Heart left ventricle (tissue), 16 donors: ENCODE results near the gene HHIPL1. TPM values are rescaled to one million over a fixed set of nuclear protein-coding genes. Genes with fewer than 3 reads are reported as not detected.
A peak's percentile ranks its signal among the peaks of the same experiment; 100 is the strongest.

ENCODE experiments used
- ATAC-seq, 4 donors: fragments of 200-7000 bp; cut with Tn5 transposase; one replicate each; pipeline ENCODE4 v1.9.1; 2020 to 2022; ENCODE audit warnings: moderate library complexity in 4 of 4, mild to moderate bottlenecking in 3 of 4, moderate number of reproducible peaks in 1 of 4
- DNase-seq, 5 donors: peaks; one replicate each; pipeline ENCODE4 v3.0.0-alpha.2; 2020
- H3K27ac ChIP-seq, 12 donors: fragments of 200-600 bp; sonication (generic) in 4 of 12; one replicate each; pipeline versions ENCODE4 v1.5.0 to v1.8.0; 2016 to 2022; ENCODE audit warnings: mild to moderate bottlenecking in 2 of 12
- H3K27me3 ChIP-seq, 9 donors: fragments of 200-600 bp; sonication (generic) in 2 of 9; one replicate each; pipeline versions ENCODE4 v1.5.1 to v1.8.0; 2016 to 2022; ENCODE audit warnings: mild to moderate bottlenecking in 3 of 9
- H3K36me3 ChIP-seq, 9 donors: fragments of 200-600 bp; sonication (generic) in 2 of 9; one replicate each; pipeline versions ENCODE4 v1.5.0 to v1.8.0; 2018 to 2022; ENCODE audit warnings: mild to moderate bottlenecking in 2 of 9
- H3K4me1 ChIP-seq, 12 donors: fragments of 200-600 bp; sonication (generic) in 4 of 12; one replicate each; pipeline versions ENCODE4 v1.5.0 to v1.8.0; 2016 to 2022; ENCODE audit warnings: mild to moderate bottlenecking in 3 of 12
- H3K4me3 ChIP-seq, 12 donors: fragments of 200-600 bp; sonication (generic) in 4 of 12; one replicate each; pipeline versions ENCODE4 v1.5.0 to v1.8.0; 2017 to 2022; ENCODE audit warnings: mild to moderate bottlenecking in 9 of 12, moderate library complexity in 4 of 12
- H3K9me3 ChIP-seq, 12 donors: fragments of 200-600 bp; sonication (generic) in 4 of 12; one replicate each; pipeline versions ENCODE4 v1.5.0 to v1.8.0; 2016 to 2022; ENCODE audit warnings: mild to moderate bottlenecking in 1 of 12
- POLR2A ChIP-seq, 2 donors: fragments of 450-650 bp; IDR thresholded peaks; one replicate each; pipeline ENCODE4 v1.6.1; 2017; ENCODE audit warnings: antibody characterized with exemption in 2 of 2, mild to moderate bottlenecking in 2 of 2, moderate library complexity in 2 of 2
- WGBS, 4 donors: extraction: QIAGEN DNeasy Blood & Tissue Kit in 2 of 4; methylation state at CpG; one replicate each; pipeline versions ENCODE4 v1.1.5 to v1.1.7; 2013 to 2018; 5-methylcytosine and 5-hydroxymethylcytosine counted together
- intact Hi-C, 10 donors: fragments of 100-400 bp; cut with DNase I; formaldehyde crosslinking; loops; one replicate each; pipeline versions ENCODE4 v1.11.1 to v1.14.2; 2022
- polyA plus RNA-seq, 2 donors: library from polyadenylated mRNA; stranded (reverse); fragments of 200-250 nt; gene quantifications; one replicate each; pipeline ENCODE4 v1.2.3, GENCODE V29; 2013
- total RNA-seq, 9 donors: library from RNA; depleted of rRNA in 2 of 9; stranded (reverse); fragments of >200 nt in 2 of 9; fragmentation: NEBNext Ultra II Directional in 3 of 9; extraction: Animal tissue kit (Norgen Biotek cat#: 25700) in 3 of 9; gene quantifications; one replicate each; pipeline versions ENCODE4 v1.1.0 to v1.2.4, GENCODE V29; 2016 to 2023
- TF ChIP-seq, protein P1 (sequence below), 12 donors: fragments of 200-600 bp; sonication (generic) in 4 of 12; IDR thresholded peaks; one replicate each; pipeline versions ENCODE4 v1.5.0 to v1.8.0; 2018 to 2022; ENCODE audit warnings: antibody characterized with exemption in 12 of 12, mild to moderate bottlenecking in 5 of 12
- donor health status: ischemic (EF 13 %, LVEDD 7.1; RV severe dilation, severe dysfunction).
- donor health status: healthy with polysubstance abuse.
- donor health status: DM: no; HTN: yes; CAD: no.
- donor health status: DM: no; HTN: no; CAD: no.
- donor health status: ischemic (EF 25% LVEDD 6.9; RV normal size, moderate dysfunction).
- donor health status: ischemic (EF 25% LVEDD 5.7; RV mildly dilated, moderate dysfunction).
- donor health status: healthy.
- donor health status: DM: yes; HTN: yes; CAD: no.
- donor health status: ischemic (EF 35%, LVEDD 5.7; RV mildly dilated, moderate dysfunction).
- donor health status: nonischemic (EF 11% LVEDD 7.7; RV severe dilation, severe dysfunction).
- donor health status: DM: yes; HTN: yes; CAD: no.
- donor health status: PGD.
- donor health status: ischemic (EF 29% LVEDD 5.4; RV normal size, mild dysfunction).
- donor health status: nonischemic (EF 23%, LVEDD 6.1; RV moderate dilation, normal function).

The HHIPL1 gene
- total and polyA plus RNA-seq, 11 donors = 0.34 to 3.1 (median 1.1) TPM

DNA sequence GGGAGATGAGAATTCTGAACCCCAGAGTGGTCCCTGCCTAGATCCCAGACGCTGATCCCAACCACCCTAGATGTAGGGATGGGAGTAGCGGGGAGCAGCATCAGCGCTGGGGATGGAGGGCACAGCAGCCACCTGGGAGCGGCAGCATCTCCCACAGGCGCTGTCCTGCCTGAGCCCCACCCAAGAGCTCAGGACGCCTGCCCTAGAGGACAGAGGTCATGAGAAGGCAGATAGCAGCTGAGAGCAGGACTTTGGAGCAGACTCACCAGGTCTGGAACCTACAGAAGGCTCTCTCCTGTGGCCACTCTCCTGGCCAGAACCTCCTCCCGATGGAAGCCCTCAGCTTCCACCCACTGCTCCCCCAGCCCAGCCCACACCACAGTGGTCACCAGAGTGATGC is 48.2 kb upstream of the HHIPL1 start:
- H3K9me3 ChIP-seq = no peaks in the 10 kb centered on the region
- peak overlapping the region in 11 of 12 donors; percentile 56 to 81 (median 71) for H3K27ac ChIP-seq
- intact Hi-C loops = no loop called here
- TF ChIP-seq POLR2A (IDR thresholded peaks at IDR 0.05) = no peak
- TF ChIP-seq, protein P1, sequence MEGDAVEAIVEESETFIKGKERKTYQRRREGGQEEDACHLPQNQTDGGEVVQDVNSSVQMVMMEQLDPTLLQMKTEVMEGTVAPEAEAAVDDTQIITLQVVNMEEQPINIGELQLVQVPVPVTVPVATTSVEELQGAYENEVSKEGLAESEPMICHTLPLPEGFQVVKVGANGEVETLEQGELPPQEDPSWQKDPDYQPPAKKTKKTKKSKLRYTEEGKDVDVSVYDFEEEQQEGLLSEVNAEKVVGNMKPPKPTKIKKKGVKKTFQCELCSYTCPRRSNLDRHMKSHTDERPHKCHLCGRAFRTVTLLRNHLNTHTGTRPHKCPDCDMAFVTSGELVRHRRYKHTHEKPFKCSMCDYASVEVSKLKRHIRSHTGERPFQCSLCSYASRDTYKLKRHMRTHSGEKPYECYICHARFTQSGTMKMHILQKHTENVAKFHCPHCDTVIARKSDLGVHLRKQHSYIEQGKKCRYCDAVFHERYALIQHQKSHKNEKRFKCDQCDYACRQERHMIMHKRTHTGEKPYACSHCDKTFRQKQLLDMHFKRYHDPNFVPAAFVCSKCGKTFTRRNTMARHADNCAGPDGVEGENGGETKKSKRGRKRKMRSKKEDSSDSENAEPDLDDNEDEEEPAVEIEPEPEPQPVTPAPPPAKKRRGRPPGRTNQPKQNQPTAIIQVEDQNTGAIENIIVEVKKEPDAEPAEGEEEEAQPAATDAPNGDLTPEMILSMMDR (IDR thresholded peaks at IDR 0.05) = no peak
- no peaks in the 10 kb centered on the region for H3K36me3 ChIP-seq
- ATAC-seq (no peak), DNase-seq (no peak)
- peaks cover 23 to 99% (median 85%) of the 10 kb centered on the region in 12 donors for H3K4me1 ChIP-seq
- H3K27me3 ChIP-seq = no peaks in the 10 kb centered on the region
- 85 to 100% (median 91%) methylated on average over 6 to 7 of the region's 7 CpGs for WGBS, 4 donors
- H3K4me3 ChIP-seq = no peak overlapping the region

- intact Hi-C loops = loop anchor here in 1 of 10 donors (2.0 kb wide), 1 partner anchor 35 kb away; no protein-coding TSS in a partner anchor
- H3K36me3 ChIP-seq = no peaks in the 10 kb centered on the region
- peak in 1 of 4 donors; percentile 15 for ATAC-seq
- H3K27ac ChIP-seq = peak overlapping the region in 11 of 12 donors; percentile 35 to 77 (median 66)
- no peak for DNase-seq
- peaks cover 0 to 11% (median 0%) of the 10 kb centered on the region in 9 donors for H3K27me3 ChIP-seq
- 54 to 72% (median 66%) methylated on average over 17 to 20 of the region's 20 CpGs for WGBS, 4 donors
- peaks cover 26 to 100% (median 89%) of the 10 kb centered on the region in 12 donors for H3K4me1 ChIP-seq
- no peaks in the 10 kb centered on the region for H3K9me3 ChIP-seq
- TF ChIP-seq, protein P1 (IDR thresholded peaks at IDR 0.05) = no peak
- TF ChIP-seq POLR2A (IDR thresholded peaks at IDR 0.05) = no peak
- H3K4me3 ChIP-seq = no peak overlapping the region
These were observed 46.9 kb upstream of the HHIPL1 start for GRCh38 chr14:99597911-99598600.

DNA sequence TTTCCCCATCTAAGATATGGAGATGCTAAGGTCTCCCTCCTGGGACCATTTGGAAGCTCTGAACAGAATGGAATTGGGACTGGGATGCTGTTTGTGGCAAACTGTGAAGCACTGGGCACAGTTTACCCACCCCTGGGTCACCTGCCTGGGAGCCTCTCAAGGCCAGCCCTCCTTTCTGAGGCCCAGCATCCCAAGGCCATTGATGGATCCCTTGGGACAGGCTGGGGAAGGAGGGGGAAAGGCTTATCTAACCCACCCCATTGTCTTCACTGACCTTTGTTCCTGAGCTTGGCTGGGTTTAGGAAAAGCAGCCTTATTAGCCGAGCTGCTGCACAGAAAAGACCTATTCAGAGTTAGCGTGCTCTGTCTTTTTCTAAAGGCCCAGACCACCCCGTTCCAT is 46.2 kb upstream of the HHIPL1 start:
- WGBS, 4 donors = 53 to 71% (median 56%) methylated on average over 3 of the region's 3 CpGs
- Histone ChIP-seq H3K27me3 (peaks cover 0 to 18% (median 0%) of the 10 kb centered on the region in 9 donors), H3K36me3 (no peaks in the 10 kb centered on the region), H3K27ac (peak overlapping the region in 11 of 12 donors; percentile 35 to 77 (median 66)), H3K4me3 (no peak overlapping the region), H3K9me3 (no peaks in the 10 kb centered on the region), H3K4me1 (peaks cover 26 to 100% (median 85%) of the 10 kb centered on the region in 12 donors)
- TF ChIP-seq, protein P1 (IDR thresholded peaks at IDR 0.05) = no peak
- no peak for TF ChIP-seq POLR2A (IDR thresholded peaks at IDR 0.05)
- ATAC-seq (peak in 1 of 4 donors; percentile 45), DNase-seq (peak in 1 of 5 donors; percentile 50)
- intact Hi-C loops = loop anchor here in 1 of 10 donors (2.0 kb wide), 1 partner anchor 36 kb away; no protein-coding TSS in a partner anchor

DNA sequence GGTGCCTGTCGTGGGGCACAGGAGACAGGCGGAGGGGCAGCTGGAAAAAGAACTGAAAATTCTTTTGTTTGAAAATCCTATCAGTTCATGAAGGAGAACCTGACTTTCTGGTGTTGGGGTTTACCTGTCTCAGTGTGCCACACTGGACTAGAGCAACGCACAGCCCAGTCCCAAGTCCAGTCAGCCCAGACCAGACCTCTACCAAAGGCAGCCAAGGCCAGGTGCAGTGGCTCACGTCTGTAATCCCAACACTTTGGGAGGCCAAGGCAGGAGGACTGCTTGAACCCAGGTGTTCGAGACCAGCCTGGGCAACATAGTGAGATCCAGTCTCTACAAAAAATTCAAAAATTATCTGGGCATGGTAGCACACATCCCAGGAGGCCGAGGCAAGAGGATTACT is 45.5 kb upstream of the HHIPL1 start:
- WGBS, 4 donors = 65 to 80% (median 72%) methylated on average over 6 of the region's 6 CpGs
- H3K36me3 ChIP-seq = no peaks in the 10 kb centered on the region
- TF ChIP-seq, protein P1 (IDR thresholded peaks at IDR 0.05) = no peak
- no peak for TF ChIP-seq POLR2A (IDR thresholded peaks at IDR 0.05)
- DNase-seq = no peak
- no peak for ATAC-seq
- no peaks in the 10 kb centered on the region for H3K9me3 ChIP-seq
- H3K4me1 ChIP-seq = peaks cover 26 to 94% (median 82%) of the 10 kb centered on the region in 12 donors
- H3K4me3 ChIP-seq = no peak overlapping the region
- peak overlapping the region in 10 of 12 donors; percentile 49 to 77 (median 70) for H3K27ac ChIP-seq
- intact Hi-C loops = loop anchor here in 1 of 10 donors (2.0 kb wide), 1 partner anchor 37 kb away; no protein-coding TSS in a partner anchor
- H3K27me3 ChIP-seq = peaks cover 0 to 18% (median 0%) of the 10 kb centered on the region in 9 donors
